ENCODE measurements around the gene MAP2K2.
A peak's percentile ranks its signal among the peaks of the same experiment; 100 is the strongest.
"Not testable (repeated sequence)": the region's sequence is repeated elsewhere in the genome, so short reads cannot be mapped to it uniquely, and the experiment has no call there.

MAP2K2 gene

GRCh38 chr19:4123615-4124568, at the start of gene MAP2K2:
Gene MAP2K2 (minus strand): TSS chr19:4124122. CDS start chr19:4123875, 247 bp downstream.
- peak; percentile 79 for DNase-seq

- peak; percentile 15 for DNase-seq
These were observed 49.0 kb upstream of the MAP2K2 start for GRCh38 chr19:4172861-4173473.

GRCh38 chr19:4171676-4172075, 47.8 kb upstream of the MAP2K2 start:
- DNase-seq, result no peak

GRCh38 chr19:4164262-4164661, 40.3 kb upstream of the MAP2K2 start:
- no peak for DNase-seq

- DNase-seq, result no peak
These were observed 37.6 kb upstream of the MAP2K2 start for GRCh38 chr19:4161415-4162077.

- not testable (repeated sequence) for DNase-seq
These were observed 34.0 kb upstream of the MAP2K2 start for GRCh38 chr19:4157971-4158370.

GRCh38 chr19:4157164-4157563, 33.2 kb upstream of the MAP2K2 start:
- DNase-seq, result no peak

GRCh38 chr19:4154571-4155312, 30.8 kb upstream of the MAP2K2 start:
- no peak for DNase-seq

GRCh38 chr19:4152241-4152998, 28.5 kb upstream of the MAP2K2 start:
- no peak for DNase-seq

- no peak for DNase-seq
These were observed 27.7 kb upstream of the MAP2K2 start for GRCh38 chr19:4151623-4152022.

- DNase-seq, result no peak
These were observed 25.8 kb upstream of the MAP2K2 start for GRCh38 chr19:4149518-4150288.

GRCh38 chr19:4144666-4145249, 20.8 kb upstream of the MAP2K2 start:
- no peak for DNase-seq

- not testable (repeated sequence) for DNase-seq
These were observed 19.0 kb upstream of the MAP2K2 start for GRCh38 chr19:4142916-4143315.

GRCh38 chr19:4140237-4140711, 16.4 kb upstream of the MAP2K2 start:
- peak; percentile 32 for DNase-seq

- peak; percentile 22 for DNase-seq
These were observed 15.8 kb upstream of the MAP2K2 start for GRCh38 chr19:4139614-4140236.

GRCh38 chr19:4138445-4138844, 14.5 kb upstream of the MAP2K2 start:
- DNase-seq, result no peak

- no peak for DNase-seq
These were observed 12.8 kb upstream of the MAP2K2 start for GRCh38 chr19:4136680-4137088.

- not testable (repeated sequence) for DNase-seq
These were observed 11.5 kb upstream of the MAP2K2 start for GRCh38 chr19:4135386-4135785.

GRCh38 chr19:4134351-4134750, 10.4 kb upstream of the MAP2K2 start:
- no peak for DNase-seq

Data from DMS79 treated with DMSO at 0.1 percent for 48 hours (cell line).